NCI-H1105 (cell line): Measurements from ENCODE around the gene UPF3B.
"Not testable (repeated sequence)": the region's sequence is repeated elsewhere in the genome, so short reads cannot be mapped to it uniquely, and the experiment has no call there.

Experiments used
- DNase-seq: peaks from one replicate; lab custom pipeline; 2025; lab: John Stamatoyannopoulos, UW

Gene UPF3B

DNA sequence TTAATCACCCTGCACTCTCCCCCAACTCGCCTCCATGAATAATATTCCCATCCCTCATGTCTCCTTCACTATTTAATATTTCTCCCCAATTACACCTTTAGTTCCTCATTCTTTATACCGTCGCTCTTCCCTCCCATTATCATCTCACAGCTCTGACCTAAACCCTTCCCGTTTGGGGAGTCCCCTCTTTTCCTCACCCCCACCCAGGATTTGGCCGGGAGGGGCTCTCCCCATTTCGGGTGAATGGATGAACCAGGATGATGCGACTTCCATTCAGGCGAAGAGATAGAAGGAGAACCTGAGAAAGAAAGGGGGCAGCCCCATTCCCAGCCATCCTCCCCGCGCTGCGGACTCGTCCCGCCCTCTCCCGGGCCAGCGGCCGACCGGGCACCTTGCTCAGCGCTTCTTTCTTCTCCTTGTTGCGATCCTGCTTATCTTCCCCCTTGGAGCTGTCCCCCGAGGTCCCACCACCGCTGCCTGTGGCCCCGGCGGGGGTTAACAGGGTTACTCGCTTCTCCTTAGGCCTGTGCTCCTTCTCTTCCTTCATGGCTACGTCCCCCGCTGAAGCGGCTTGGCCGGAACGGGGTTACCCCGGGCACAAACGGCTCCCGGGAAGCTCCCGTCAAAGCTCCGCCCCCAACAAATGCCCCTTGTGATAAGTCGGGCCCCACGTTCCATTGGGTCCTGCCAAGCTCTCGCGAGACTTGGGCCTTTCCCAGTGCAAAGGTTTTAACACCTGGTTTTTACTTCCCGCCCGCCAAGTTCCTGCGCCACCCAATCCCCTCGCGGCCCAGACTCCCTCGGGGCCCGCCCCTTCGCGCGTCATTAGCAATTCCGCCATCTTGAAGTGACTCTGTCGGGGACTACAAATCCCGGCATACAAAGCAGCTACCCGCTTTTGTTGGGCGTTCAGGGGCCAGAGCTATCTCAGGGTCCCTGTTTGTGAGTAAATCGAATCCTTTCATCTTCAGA, at the start of gene UPF3B:
UPF3B (minus strand) TSS at position 582 of the 972 bp plus-strand sequence; CDS start at position 547, 35 bp downstream.
- DNase-seq: peak; percentile 97

GRCh38 chrX:119900976-119901375, 48.2 kb upstream of the UPF3B start:
- no peak for DNase-seq

DNA sequence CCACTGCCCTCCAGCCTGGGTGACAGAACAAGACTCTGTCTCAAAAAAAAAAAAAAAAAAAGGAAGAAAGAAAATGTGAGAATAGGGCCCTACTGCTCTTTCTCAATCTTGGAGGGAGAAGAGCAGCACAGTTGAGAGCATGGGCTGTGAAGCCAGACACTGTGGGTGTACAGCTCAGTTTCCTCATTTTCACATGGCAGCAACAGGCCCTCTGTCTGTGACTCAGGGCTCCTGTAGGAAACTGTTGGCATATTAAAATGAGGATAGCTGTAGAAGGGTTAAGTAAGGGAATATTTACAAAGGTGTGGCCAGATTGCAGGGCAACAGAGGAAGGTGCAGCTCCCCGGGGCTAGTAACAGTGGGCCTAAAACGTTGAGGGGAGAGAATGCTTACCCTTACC, 46.4 kb upstream of the UPF3B start:
- DNase-seq: no peak

DNA sequence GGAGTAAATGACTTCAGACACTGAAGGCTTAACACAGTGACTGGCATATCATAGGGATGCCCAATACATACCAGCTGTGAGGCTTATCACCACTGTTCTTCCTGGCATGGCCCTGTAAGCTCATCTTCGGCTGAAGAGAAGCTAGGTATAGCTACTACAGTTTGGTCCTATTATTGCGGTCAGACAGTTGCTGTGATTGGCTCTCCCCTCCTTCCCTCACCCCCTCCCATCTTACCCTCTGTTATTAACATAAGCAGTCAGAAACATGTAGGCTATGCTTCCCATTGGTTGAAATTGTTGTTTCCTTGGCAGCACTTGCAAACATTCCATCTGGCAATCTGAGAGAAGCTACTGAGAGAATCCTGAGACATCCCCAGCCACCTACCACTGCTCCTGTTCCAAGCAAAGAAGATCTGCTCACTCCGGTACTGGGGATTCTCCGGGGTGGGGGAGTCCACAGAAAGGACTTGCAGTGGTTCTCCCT, 43.1 kb upstream of the UPF3B start, which contains the start of gene AKAP14:
AKAP14 (plus strand) TSS at position 51 of the 484 bp plus-strand sequence. CDS start 7,331 bp downstream, outside the sequence.
- no peak for DNase-seq

DNA sequence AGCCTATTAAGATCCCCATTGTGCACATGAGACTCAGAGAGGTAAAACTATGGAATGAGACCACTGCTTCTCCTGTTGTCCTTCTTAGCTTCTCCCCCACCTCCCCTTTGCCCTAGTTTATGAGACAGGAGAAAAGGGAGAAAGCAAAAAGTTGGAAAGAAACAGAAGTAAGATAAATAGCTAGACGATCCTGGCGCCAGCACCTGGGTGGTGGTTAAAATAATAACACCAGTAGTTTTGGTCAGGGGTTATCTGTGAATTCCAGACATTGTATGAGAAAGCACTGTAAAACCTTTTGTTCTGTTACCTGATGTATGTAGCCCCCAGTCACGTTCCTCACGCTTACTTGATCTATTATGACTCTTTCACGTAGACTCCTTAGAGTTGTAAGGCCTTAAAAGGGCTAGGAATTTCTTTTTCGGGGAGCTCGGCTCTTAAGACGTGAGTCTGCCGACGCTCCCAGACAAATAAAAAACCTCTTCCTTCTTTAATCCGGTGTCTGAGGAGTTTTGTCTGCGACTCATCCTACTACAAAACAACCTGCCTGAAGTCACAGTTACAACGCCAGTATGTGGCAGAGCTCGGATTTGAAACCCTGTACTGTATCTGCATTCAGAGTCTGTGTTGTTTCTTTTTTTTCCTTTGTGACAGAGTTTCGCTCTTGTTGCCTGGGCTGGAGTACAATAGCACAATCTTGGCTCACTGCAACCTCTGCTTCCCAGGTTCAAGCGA, 39.4 kb upstream of the UPF3B start:
- DNase-seq: not testable (repeated sequence)

DNA sequence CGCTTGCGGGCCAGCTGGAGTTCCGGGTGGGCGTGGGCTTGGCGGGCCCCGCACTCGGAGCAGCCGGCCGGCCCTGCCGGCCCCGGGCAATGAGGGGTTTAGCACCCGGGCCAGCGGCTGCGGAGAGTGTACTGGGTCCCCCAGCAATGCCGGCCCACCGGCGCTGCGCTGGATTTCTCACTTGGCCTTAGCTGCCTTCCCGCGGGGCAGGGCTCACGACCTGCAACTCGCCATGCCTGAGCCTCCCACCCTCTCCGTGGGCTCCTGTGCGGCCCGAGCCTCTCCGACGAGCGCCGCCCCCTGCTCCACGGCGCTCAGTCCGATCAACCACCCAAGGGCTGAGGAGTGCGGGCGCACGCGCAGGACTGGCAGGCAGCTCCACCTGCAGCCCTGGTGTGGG, 37.9 kb upstream of the UPF3B start:
- not testable (repeated sequence) for DNase-seq

- DNase-seq: peak; percentile 10
Observed at GRCh38 chrX:119887721-119888425, 35.1 kb upstream of the UPF3B start.

GRCh38 chrX:119885554-119886428, 33.0 kb upstream of the UPF3B start:
- DNase-seq: no peak

- peak; percentile 28 for DNase-seq
Observed at GRCh38 chrX:119880552-119881437, 28.0 kb upstream of the UPF3B start.

DNA sequence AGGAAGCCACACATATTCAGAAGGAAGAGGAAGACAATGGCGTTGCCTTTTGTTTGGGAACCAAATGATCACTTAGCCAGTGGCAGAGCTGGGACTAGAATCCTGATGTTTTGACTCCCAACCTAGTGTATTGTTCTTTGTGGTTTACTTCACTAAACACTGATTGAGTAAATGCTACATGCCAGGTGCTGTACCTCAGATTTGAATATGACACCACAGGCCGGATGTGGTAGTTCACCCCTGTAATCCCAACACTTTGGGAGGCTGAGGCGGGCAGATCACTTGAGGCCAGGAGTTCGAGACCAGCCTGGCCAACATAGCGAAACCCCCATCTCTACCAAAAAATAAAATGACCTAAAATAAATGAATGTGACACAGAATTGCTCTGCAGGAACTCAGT, 27.3 kb upstream of the UPF3B start:
- no peak for DNase-seq

GRCh38 chrX:119878740-119879139, 26.0 kb upstream of the UPF3B start:
- no peak for DNase-seq

DNA sequence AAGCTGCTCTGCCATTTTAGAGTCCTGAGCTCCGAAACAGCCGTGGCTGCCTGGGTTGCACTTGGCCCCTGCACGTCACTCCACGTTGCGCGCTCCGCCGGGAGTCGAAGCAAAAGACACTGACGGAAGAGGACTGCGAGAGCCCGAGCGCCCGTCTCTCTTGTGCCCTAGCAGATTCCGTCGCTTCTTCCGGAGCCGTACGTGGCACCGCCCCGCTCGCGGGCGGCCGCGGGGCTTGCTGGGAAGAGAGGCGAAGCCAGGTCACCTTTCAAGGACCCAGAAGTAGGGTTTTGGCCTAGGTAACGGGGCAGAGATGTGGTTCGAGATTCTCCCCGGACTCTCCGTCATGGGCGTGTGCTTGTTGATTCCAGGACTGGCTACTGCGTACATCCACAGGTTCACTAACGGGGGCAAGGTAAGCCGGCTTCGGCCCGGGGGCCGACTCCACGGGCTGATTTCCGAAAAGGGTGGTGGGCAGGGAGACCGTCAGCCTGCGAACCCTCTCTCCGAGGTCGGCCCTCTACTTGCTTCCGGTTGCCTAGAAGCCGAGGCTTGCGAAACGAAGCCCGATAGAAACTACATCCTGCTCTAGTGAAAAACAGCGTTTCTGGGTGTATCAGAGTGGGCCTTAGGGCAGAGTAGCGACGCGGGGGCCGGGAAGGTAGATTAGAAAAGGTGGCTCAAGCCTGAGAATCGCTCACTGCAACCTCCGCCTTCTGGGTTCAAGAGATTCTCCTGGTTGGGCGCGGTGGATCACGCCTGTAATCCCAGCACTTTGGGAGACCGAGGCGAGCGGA, 19.0 kb upstream of the UPF3B start, which contains the start of the genes NDUFA1 and RNF113A:
NDUFA1 (plus strand) TSS at position 234 of the 797 bp plus-strand sequence; CDS start at position 314, 80 bp downstream.
RNF113A (minus strand) TSS at position 135 of the 797 bp plus-strand sequence; CDS start at position 15, 120 bp downstream.
- DNase-seq: peak; percentile 77

DNA sequence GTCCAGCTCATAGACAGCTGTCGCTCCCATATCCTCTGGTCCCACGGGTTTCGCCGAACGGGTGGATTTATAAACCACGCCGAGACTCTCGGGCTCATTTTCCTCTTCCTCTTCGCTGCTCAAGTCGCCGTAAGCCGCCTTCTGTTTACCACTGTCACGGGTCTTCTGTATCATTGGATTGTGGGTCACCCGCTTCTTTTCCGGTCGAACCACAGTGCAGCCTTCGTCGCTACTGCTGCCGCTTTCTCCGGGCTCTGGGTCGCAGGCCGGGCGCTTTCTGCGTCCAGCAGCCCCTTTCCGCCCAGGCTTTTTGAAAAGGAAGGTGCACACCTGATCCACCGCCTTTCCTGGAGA, 18.5 kb upstream of the UPF3B start:
- DNase-seq: no peak

GRCh38 chrX:119870626-119871131, 17.9 kb upstream of the UPF3B start:
- no peak for DNase-seq

DNA sequence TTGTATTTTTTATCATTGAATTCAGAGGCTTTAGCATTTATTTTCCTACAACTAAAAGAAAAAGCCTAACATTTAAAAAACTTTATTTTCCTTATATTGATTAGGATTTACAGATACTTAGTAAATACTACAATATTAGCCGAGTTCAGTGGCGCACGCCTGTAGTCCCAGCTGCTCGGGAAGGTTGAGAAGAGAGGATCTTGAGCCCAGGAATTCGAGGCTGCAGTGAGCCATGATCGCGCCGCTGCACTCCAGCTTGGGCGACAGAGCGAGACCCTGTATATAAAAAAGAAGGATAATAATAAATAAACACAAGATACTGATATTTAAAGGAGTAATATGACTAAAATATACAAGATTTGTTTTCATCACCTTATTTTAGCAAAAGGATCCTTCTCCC, 681 bp upstream of the UPF3B start:
- DNase-seq: no peak

- DNase-seq: no peak
Observed at GRCh38 chrX:119833905-119834304, 18.9 kb downstream of the UPF3B start.

DNA sequence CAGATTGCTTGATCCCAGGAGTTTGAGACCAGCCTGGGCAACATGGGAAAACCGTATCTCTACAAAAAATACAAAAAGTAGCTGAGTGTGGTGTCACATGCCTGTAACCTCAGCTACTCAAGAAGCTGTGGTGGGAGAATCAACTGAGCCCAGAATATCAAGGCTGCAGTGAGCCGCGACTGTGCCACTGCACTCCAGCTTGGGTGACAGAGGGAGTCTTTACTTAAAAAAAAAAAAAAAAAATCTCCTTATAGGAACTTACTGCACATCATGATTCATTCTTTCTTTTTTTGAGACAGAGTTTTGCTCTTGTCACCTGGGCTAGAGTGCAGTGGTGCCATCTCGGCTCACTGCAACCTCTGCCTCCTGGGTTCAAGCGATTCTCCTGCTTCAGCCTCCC, 24.3 kb downstream of the UPF3B start:
- DNase-seq: no peak

- DNase-seq: no peak
Observed at GRCh38 chrX:119826399-119826959, 26.3 kb downstream of the UPF3B start.
